IPS DF 19.7 (cell line): ENCODE results near the gene MTA1.

Experiments used
- DNase-seq: peaks from one replicate; pipeline ENCODE4 v3.0.0-alpha.2; 2013; ENCODE audit warnings: low read depth, low spot score

Gene MTA1

GRCh38 chr14:105475269-105476096 lies 55.9 kb downstream of the MTA1 start:
- DNase-seq: no peak

- DNase-seq: no peak
Observed at GRCh38 chr14:105476097-105476830, 56.6 kb downstream of the MTA1 start.

GRCh38 chr14:105476831-105477659 lies 57.4 kb downstream of the MTA1 start:
- DNase-seq: no peak

- no peak for DNase-seq
Observed at GRCh38 chr14:105477660-105478397, 58.2 kb downstream of the MTA1 start.

- no peak for DNase-seq
Observed at GRCh38 chr14:105478398-105479251, 59.0 kb downstream of the MTA1 start.

- no peak for DNase-seq
Observed at GRCh38 chr14:105479431-105480158, 60.0 kb downstream of the MTA1 start.

GRCh38 chr14:105480199-105480746 lies 60.6 kb downstream of the MTA1 start:
- DNase-seq: no peak

GRCh38 chr14:105480807-105481801 lies 61.5 kb downstream of the MTA1 start:
- DNase-seq: no peak

- DNase-seq: no peak
Observed at GRCh38 chr14:105481886-105482457, 62.3 kb downstream of the MTA1 start.

- DNase-seq: no peak
Observed at GRCh38 chr14:105482486-105483110, 63.0 kb downstream of the MTA1 start.

GRCh38 chr14:105483300-105484068 lies 63.9 kb downstream of the MTA1 start:
- DNase-seq: no peak

- no peak for DNase-seq
Observed at GRCh38 chr14:105484069-105484996, 64.7 kb downstream of the MTA1 start.

- DNase-seq: no peak
Observed at GRCh38 chr14:105484997-105485393, 65.4 kb downstream of the MTA1 start.

- no peak for DNase-seq
Observed at GRCh38 chr14:105485739-105486162, 66.1 kb downstream of the MTA1 start.

GRCh38 chr14:105486163-105486973 lies 66.7 kb downstream of the MTA1 start, which contains the start of gene CRIP1:
TSS of gene CRIP1 (plus strand) at chr14:105486886. CDS start at chr14:105487260, 374 bp downstream.
- no peak for DNase-seq
